GM13977 (cell line): ENCODE measurements around the gene FAM89B.
"Not testable (repeated sequence)": the region's sequence is repeated elsewhere in the genome, so short reads cannot be mapped to it uniquely, and the experiment has no call there.

ENCODE experiments used
- DNase-seq: peaks from one replicate; pipeline ENCODE4 v3.0.0; 2012; ENCODE audit warnings: low spot score
- CTCF ChIP-seq: IDR thresholded peaks from 2 replicates; pipeline ENCODE4 v1.5.1; 2012; ENCODE audit warnings: mild to moderate bottlenecking, control low read depth; ENCODE audit not compliant: insufficient read depth; ENCODE audit errors: extremely low read depth, missing control alignments
- in situ Hi-C: fragments of 300-500 bp; cut with MboI; formaldehyde crosslinking; loops from one replicate; pipeline ENCODE4 v1.12.0; 2022; ENCODE audit warnings: low sequenced_read_pairs, low pct_unique_long_range_greater_than_20kb, mixed read lengths, inconsistent platforms; ENCODE audit not compliant: unreplicated experiment

The FAM89B gene

GRCh38 chr11:65562788-65563187 is 9.6 kb upstream of the FAM89B start:
- TF ChIP-seq CTCF = no peak
- in situ Hi-C loops = no loop called here

GRCh38 chr11:65563601-65564000 is 8.7 kb upstream of the FAM89B start:
- in situ Hi-C loops = no loop called here
- no peak for TF ChIP-seq CTCF
- no peak for DNase-seq

More at GRCh38 chr11:65562788-65563187, 9.6 kb upstream of the FAM89B start:
- DNase-seq = no peak

GRCh38 chr11:65564879-65565559 is 7.3 kb upstream of the FAM89B start:
- DNase-seq, in situ Hi-C loops: not testable (repeated sequence)

GRCh38 chr11:65565624-65566453 is 6.5 kb upstream of the FAM89B start:
- no peak for TF ChIP-seq CTCF
- in situ Hi-C loops = no loop called here
- DNase-seq = no peak

- DNase-seq = peak; percentile 64
- in situ Hi-C loops = no loop called here
- TF ChIP-seq CTCF = no peak
These were observed 3.0 kb upstream of the FAM89B start for GRCh38 chr11:65569164-65569972.

- in situ Hi-C loops = no loop called here
- DNase-seq = peak; percentile 97
- TF ChIP-seq CTCF = peak; percentile 65
These were observed 2.1 kb upstream of the FAM89B start, which contains the start of gene ZNRD2 for GRCh38 chr11:65569973-65570918. Gene ZNRD2, plus strand, starts transcription at chr11:65570477. Its CDS starts 15 bp downstream, at chr11:65570492.
